NCI-H1436 treated with DMSO at 0.1 percent for 48 hours (cell line): ENCODE data around the gene GTF2H3.
"Not testable (repeated sequence)": the region's sequence is repeated elsewhere in the genome, so short reads cannot be mapped to it uniquely, and the experiment has no call there.

Experiments used
- DNase-seq: peaks from one replicate; lab custom pipeline; 2025; lab: John Stamatoyannopoulos, UW

The GTF2H3 gene

DNA sequence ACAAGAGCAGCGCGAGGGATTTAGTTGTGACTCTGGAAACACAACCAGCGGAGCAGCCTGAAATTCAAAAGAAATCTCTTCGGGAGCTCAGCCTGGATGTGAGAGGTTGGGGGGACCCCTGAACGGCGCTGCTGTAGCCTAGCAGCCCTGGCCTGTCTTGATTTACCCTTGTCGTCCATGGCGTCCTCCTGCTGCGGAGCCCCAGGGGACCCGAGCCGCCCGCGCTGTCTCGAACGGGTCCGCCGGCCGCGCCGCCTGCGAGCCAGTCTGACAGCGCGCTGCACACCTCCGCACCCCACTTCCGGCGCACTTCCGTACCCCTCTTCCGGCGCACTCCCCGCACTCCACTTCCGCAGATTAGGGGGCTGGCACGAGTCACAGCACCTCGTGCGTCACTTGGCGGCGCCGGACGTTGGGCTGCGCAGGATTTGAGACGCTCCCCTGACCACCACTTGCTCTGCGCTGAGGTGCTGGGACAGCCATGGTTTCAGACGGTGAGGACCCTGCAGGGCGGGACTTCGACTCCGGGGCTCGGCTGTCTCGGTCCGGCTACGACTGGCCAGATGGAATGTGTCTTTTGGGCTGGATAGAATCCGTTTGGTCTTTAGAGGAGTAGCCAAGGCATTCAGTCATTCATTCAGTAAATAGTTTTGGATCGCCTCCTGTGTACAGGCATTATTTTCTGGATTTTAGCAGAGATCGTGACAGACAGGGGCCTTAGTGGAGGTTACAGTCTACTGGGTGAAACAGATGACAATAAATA, at the start of gene GTF2H3, which contains the start of gene EIF2B1:
GTF2H3 (plus strand) TSS at position 451 of the 763 bp plus-strand sequence; CDS start at position 482, 31 bp downstream.
EIF2B1 (minus strand) TSS at position 308 of the 763 bp plus-strand sequence; CDS start at position 179, 129 bp downstream.
- peak; percentile 74 for DNase-seq

DNA sequence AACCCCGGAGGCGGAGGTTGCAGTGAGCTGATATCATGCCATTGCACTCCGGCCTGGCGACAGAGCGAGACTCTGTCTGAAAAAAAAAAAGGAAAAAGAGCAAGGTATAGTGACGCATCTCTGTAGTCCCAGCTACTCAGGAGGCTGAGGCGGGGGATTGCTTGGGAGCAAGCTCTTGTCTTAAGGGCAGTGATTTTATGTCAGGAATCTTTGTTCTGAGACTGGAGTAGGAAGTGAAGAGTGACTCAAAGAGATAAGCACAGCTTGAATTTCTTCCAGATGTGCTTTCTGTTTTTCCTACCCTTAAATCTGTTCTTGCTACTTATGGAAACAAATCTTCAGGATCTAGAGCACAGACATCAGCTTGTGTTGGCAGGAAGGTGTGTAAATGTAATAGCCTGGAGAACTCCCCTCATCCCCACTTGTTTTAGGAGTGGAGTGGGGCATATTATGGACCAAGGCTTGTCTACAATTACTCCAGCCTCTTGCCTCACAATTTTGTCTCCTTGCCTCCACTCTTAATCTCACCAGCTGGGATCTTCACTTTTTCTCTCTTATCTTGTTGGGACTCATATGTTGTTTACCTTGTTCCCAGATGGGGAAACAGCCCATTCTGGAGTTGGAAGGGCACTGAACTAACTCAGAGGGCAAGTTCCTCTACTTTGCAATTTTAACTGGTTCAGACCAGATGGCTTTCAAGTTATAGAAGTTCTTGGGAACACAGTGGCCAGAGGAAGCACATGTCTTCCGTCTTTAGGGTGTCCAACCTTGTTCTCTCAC, 41.7 kb upstream of the GTF2H3 start:
- DNase-seq, result no peak

GRCh38 chr12:123595729-123596128, 37.9 kb upstream of the GTF2H3 start:
- DNase-seq, result no peak

- DNase-seq, result no peak
Observed at GRCh38 chr12:123597100-123597499, 36.5 kb upstream of the GTF2H3 start.

DNA sequence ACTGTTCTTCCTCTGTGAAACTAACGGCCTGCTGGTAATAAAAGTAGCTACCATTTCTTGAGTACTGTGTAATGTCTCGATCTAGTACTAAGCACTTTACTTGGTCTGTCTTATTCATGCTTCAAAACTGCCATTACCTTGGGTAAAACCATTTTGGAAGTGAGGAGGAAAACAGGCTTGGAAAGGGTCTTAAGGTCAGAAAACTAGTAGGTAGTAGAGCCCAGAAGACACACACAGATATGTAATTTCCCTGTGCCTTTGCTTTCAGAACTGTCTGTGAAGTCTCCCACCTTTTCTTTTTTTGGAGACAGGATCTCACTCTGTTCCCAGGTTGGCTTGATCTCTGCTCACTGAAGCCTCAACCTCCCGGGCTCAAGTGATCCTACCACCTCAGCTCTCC, 35.1 kb upstream of the GTF2H3 start:
- DNase-seq, result no peak

GRCh38 chr12:123599310-123599709, 34.3 kb upstream of the GTF2H3 start:
- DNase-seq, result no peak

DNA sequence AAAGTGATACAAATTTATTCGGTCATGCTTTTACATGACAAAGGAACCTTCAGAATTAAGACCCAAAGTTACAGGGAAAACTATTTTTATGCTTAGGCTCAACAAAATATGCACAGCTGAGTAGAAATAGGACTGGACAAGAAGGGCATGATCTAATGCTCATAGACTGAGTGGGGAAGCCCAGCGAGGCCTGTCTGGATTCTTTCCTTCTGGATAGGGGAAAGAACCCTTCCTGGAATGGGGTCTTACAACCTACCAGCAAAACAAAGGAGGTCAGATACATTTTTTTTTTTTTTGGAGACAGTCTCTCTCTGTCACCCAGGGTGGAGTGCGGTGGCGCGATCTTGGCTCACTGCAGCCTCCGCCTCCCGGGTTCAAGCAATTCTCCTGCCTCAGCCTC, 33.9 kb upstream of the GTF2H3 start:
- no peak for DNase-seq

- DNase-seq, result no peak
Observed at GRCh38 chr12:123601602-123602489, 31.8 kb upstream of the GTF2H3 start, which contains the start of gene DDX55. Gene DDX55, plus strand, starts transcription at chr12:123602099. Its CDS starts 50 bp downstream, at chr12:123602149.

- no peak for DNase-seq
Observed at GRCh38 chr12:123602651-123603195, 30.9 kb upstream of the GTF2H3 start.

- DNase-seq, result not testable (repeated sequence)
Observed at GRCh38 chr12:123603495-123603894, 30.1 kb upstream of the GTF2H3 start.

DNA sequence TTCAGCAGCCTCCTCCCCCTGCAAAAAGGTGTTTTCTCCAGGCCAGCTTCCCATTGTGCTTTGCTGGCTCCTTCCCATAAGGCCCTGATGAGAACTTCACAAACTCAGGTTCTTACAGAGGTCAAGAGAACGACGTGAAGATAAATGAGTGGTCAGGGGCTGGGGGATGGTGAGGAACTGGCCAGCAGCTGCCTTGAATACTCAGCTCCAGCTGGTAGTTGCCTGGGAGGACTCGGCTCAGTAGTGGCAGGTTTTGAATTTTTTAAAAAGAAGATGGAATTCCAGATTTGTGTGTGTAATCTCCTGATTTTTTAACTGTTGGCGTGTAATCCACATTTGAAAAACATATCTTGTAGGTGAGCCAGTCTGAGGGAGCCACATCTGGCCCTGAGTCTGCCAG, 25.9 kb upstream of the GTF2H3 start:
- DNase-seq, result no peak

DNA sequence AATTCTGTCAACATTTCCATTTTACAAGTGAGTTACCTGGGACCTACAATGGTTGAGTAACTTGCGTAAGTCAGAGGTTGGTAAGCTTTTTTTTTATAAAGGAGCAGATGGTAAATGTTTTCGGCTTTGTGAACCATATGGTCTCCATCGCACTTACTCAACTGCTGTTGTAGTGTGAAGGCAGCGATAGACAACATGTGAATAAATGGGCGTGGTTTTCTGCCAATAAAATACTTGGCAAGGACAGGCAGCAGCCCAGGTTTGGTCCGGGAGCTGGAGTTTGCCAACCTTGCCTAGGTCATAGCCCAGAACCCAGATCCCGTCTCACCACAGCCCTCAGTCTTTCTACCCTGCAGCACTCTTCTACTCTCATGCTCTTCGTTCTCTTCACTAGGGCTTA, 25.4 kb upstream of the GTF2H3 start:
- no peak for DNase-seq

- no peak for DNase-seq
Observed at GRCh38 chr12:123614110-123614509, 19.5 kb upstream of the GTF2H3 start.

- no peak for DNase-seq
Observed at GRCh38 chr12:123614531-123614930, 19.1 kb upstream of the GTF2H3 start.

DNA sequence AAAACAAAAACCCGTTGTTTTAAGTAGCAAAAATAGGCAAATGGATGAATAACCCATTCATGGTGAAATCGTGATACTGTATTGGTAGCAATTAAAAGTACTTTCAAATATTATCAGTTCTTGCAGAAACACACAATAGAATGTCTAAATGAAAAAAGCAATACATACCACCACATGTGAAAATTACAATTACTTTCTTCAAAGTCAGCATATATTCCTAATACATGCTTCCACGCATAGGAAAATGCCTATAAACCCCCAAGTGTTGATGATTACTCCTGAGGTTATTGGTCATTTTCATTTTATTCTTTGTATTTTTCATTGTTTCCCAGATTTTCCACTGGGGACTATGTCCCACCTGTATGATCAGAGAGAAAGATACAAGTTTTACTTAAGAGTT, 16.5 kb upstream of the GTF2H3 start:
- no peak for DNase-seq

DNA sequence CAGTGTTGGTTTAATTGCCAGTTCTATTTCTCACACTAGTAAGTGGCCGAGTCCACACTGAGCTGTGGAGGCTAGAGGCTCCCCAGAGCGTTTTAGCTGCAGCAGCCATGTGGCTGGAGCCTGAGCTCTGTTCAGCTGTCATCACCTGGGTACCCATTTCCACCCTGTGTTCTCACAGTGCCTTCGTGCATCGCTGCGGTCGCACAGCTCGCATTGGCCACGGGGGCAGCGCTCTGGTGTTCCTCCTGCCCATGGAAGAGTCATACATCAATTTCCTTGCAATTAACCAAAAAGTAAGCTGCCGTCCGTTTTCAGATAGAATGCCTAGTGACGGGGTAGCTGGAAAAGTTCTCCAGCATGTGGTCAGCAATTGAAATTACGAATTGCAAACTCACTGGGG, 16.0 kb upstream of the GTF2H3 start:
- no peak for DNase-seq

DNA sequence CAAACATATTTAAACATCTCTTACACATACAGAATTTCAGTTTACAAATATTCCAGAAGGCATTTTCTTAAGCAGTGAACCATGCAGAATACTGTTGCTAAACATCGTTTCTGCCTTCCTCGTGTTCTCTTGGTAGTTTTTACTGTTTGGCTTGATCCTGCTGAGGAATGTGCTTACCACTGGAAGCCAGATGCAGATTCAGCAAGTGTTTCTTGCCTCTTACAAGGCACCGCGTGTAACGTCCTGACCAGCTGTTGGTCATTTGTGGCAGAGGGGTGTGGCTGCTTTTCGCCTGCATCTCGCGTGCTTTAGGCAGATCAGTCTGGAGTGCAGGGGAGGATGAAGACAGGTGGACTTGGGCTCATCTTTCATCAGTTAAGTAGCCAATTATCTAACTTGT, 12.5 kb upstream of the GTF2H3 start:
- no peak for DNase-seq

DNA sequence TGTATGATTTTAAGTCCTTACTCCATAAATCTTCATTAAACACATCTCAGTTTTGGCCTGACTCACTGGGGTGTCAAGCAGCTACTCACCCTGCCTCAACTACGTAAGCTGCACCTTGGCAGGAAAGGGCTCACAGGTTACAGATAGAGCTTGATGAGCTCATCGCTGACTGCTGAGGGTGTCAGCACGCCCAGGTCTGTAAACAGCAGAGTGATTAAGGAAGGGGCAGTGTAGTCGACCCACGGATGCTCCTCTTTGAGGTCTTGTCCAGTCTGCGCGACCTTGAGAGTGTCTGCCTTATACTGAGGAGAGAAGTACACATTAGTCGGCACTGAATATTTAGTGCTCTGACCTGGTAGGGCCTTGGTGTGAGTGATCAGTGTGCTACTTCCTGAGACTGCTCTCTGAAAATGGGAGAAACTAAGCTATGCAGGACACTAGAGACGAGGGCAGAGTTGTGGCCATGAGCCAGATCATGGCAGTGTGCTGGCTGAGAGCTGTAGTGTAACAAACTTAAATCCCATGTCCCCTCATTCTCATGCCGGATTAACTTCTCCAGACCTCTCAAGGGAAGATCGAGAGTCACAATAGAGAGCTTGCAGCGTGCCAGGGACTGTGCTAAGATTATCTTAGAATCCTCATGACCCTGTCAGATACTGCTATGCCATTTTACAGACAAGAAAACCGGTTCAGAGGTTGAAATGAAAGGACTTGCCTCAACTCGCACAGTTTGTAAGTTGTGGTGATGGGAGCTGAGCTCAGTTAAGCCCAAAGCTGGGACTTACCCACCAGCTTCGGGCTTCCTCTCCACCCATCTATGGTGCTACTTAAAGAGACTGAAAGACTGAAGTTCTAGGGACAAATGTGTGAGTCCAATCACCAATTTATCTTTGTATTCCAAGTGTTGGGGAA, 11.8 kb upstream of the GTF2H3 start:
- no peak for DNase-seq

- DNase-seq, result no peak
Observed at GRCh38 chr12:123634142-123634561, 523 bp downstream of the GTF2H3 start.

DNA sequence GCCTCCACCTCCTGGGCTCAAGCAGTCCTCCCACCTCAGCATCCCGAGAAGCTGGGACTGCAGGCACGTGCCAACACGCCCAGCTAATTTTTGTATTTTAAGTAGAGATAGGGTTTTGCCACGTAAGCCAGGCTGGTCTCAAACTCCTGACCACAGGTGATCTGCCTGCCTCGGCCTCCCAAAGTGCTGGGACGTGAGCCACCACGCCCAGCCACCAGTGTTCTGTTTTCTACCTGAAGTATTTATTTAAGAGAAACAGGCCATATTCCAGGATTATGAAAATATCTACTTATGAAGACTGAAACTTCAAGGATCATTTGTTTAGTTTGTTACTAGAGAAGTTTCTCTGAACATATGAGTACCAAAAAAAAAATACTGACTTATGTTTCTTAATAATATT, 10.3 kb downstream of the GTF2H3 start:
- DNase-seq, result no peak

DNA sequence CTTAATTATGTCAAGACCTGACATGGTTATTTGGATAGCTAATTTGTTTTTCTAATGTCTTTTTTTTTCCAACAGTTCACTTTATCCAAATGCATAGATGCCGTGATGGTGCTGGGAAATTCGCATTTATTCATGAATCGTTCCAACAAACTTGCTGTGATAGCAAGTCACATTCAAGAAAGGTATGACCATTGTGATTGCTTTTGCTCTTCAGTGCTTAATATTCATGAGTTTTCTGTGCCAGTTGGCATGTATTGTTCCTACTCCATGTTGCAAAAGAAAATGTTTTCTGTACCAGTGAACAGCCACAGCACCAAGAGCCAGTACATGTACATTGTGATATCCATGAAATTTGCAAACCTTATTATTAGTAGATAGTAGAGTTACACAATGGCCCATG, 11.8 kb downstream of the GTF2H3 start:
- DNase-seq, result no peak
